CD14-positive monocyte (primary cell): ENCODE measurements around the gene PRDX4. TPM values are rescaled to one million over a fixed set of nuclear protein-coding genes. Genes with fewer than 3 reads are reported as not detected.

Source experiments
- DNase-seq, 3 donors: peaks; one replicate each; pipeline ENCODE4 v3.0.0-alpha.2; 2011 to 2022
- H2AFZ ChIP-seq: 2 replicates; pipeline ENCODE4 v1.6.0; 2012; ENCODE audit warnings: mild to moderate bottlenecking, low read depth, low read length, inconsistent platforms; ENCODE audit not compliant: insufficient read depth, poor library complexity, severe bottlenecking
- H3K27ac ChIP-seq, 2 donors: 1 replicate in 1 of 2; 2 replicates in 1 of 2; pipeline ENCODE4 v1.5.1; 2012 to 2013; ENCODE audit warnings: low read length in 2 of 2, control low read depth in 1 of 2, inconsistent platforms in 1 of 2, low read depth in 1 of 2, mild to moderate bottlenecking in 1 of 2
- H3K27me3 ChIP-seq, 2 donors: one replicate each; pipeline versions ENCODE4 v1.6.0 to v1.6.1; 2011 to 2013; ENCODE audit warnings: low read length in 2 of 2; ENCODE audit not compliant: control insufficient read depth in 2 of 2, insufficient read depth in 2 of 2
- H3K36me3 ChIP-seq, 2 donors: replicated peaks in 1 of 2; 1 replicate in 1 of 2; 2 replicates in 1 of 2; pipeline versions ENCODE4 v1.5.1 to v1.6.1; 2012 to 2013; ENCODE audit warnings: low read length in 2 of 2, control low read depth in 1 of 2, inconsistent platforms in 1 of 2, mild to moderate bottlenecking in 1 of 2; ENCODE audit not compliant: insufficient read depth in 2 of 2, control insufficient read depth in 1 of 2
- H3K4me1 ChIP-seq, 2 donors: 1 replicate in 1 of 2; 2 replicates in 1 of 2; pipeline versions ENCODE4 v1.5.1 to v1.6.1; 2012 to 2013; ENCODE audit warnings: low read length in 2 of 2, control low read depth in 1 of 2, inconsistent platforms in 1 of 2, mild to moderate bottlenecking in 1 of 2, moderate library complexity in 1 of 2; ENCODE audit not compliant: insufficient read depth in 2 of 2, control insufficient read depth in 1 of 2
- H3K4me2 ChIP-seq: replicated peaks from 2 replicates; pipeline ENCODE3; 2012; ENCODE audit warnings: low read length, moderate library complexity, mild to moderate bottlenecking; ENCODE audit not compliant: poor library complexity, severe bottlenecking; ENCODE audit errors: extremely low read depth
- H3K4me3 ChIP-seq, 3 experiments: fragments of 200-600 bp in 1 of 3; sonication (generic) in 1 of 3; replicated peaks in 1 of 3; 1 replicate in 2 of 3; 2 replicates in 1 of 3; pipeline ENCODE4 v1.5.1; 2011 to 2013; ENCODE audit warnings: low read length in 3 of 3, mild to moderate bottlenecking in 3 of 3, control low read depth in 2 of 3, low read depth in 2 of 3, inconsistent platforms in 1 of 3, moderate library complexity in 1 of 3
- H3K79me2 ChIP-seq: 2 replicates; pipeline ENCODE4 v1.6.0; 2012; ENCODE audit warnings: mild to moderate bottlenecking, control low read depth, inconsistent platforms, low read length, moderate library complexity; ENCODE audit not compliant: insufficient read depth
- H3K9ac ChIP-seq: 2 replicates; pipeline ENCODE4 v1.6.0; 2017; ENCODE audit warnings: low read length, mild to moderate bottlenecking; ENCODE audit not compliant: insufficient read depth, poor library complexity, severe bottlenecking
- H3K9me3 ChIP-seq, 2 donors: replicated peaks in 1 of 2; 1 replicate in 1 of 2; 2 replicates in 1 of 2; pipeline versions ENCODE4 v1.5.1 to v1.6.1; 2012 to 2013; ENCODE audit warnings: low read length in 2 of 2, control low read depth in 1 of 2; ENCODE audit not compliant: control insufficient read depth in 1 of 2, insufficient read depth in 1 of 2
- H4K20me1 ChIP-seq: 2 replicates; pipeline ENCODE4 v1.6.0; 2012; ENCODE audit warnings: mild to moderate bottlenecking, low read length, control low read depth, moderate library complexity; ENCODE audit not compliant: insufficient read depth
- H3K27ac Mint-ChIP-seq, 7 donors: one replicate each; pipeline ENCODE4 v1.8.0; 2020; ENCODE audit warnings: mild to moderate bottlenecking in 7 of 7, mixed read lengths in 7 of 7, moderate library complexity in 6 of 7, inconsistent platforms in 2 of 7
- H3K27me3 Mint-ChIP-seq, 3 donors: one replicate each; pipeline ENCODE4 v1.8.0; 2021 to 2022; ENCODE audit warnings: low read depth in 3 of 3, mild to moderate bottlenecking in 3 of 3, mixed read lengths in 3 of 3, moderate library complexity in 3 of 3, inconsistent platforms in 1 of 3
- H3K36me3 Mint-ChIP-seq, 2 donors: one replicate each; pipeline ENCODE4 v1.8.0; 2020; ENCODE audit warnings: mixed read lengths in 2 of 2, inconsistent platforms in 1 of 2, mild to moderate bottlenecking in 1 of 2
- H3K4me1 Mint-ChIP-seq: one replicate; pipeline ENCODE4 v1.8.0; 2020; ENCODE audit warnings: mild to moderate bottlenecking, mixed read lengths
- H3K4me3 Mint-ChIP-seq, 2 donors: one replicate each; pipeline ENCODE4 v1.8.0; 2020; ENCODE audit warnings: mild to moderate bottlenecking in 2 of 2, mixed read lengths in 2 of 2, moderate library complexity in 1 of 2
- H3K9me3 Mint-ChIP-seq, 7 donors: one replicate each; pipeline ENCODE4 v1.8.0; 2020 to 2022; ENCODE audit warnings: mixed read lengths in 7 of 7, mild to moderate bottlenecking in 6 of 7, moderate library complexity in 6 of 7, inconsistent platforms in 2 of 7
- CTCF ChIP-seq: fragments of 200-600 bp; IDR thresholded peaks from one replicate; pipeline ENCODE4 v1.8.0; 2022; ENCODE audit warnings: antibody characterized with exemption, mild to moderate bottlenecking
- WGBS: methylation state at CpG from one replicate; pipeline ENCODE4 v1.1.5; 2013; ENCODE audit warnings: missing lambda C conversion rate; ENCODE audit not compliant: insufficient coverage; 5-methylcytosine and 5-hydroxymethylcytosine counted together
- intact Hi-C, 2 donors: fragments of 100-400 bp; cut with micrococcal nuclease; formaldehyde crosslinking; loops; one replicate each; pipeline versions ENCODE4 v1.15.0 to v1.15.1; 2023
- polyA plus RNA-seq, 3 donors: library from polyadenylated mRNA; depleted of rRNA in 1 of 3; unstranded in 2 of 3; stranded (reverse) in 1 of 3; fragments of 300-500 nt in 2 of 3; fragments of >200 nt in 1 of 3; fragmentation: Illumina TruSeq in 2 of 3; gene quantifications; 1 replicate in 2 of 3; 2 replicates in 1 of 3; pipeline ENCODE4 v1.2.3, GENCODE V29; 2012 to 2021

PRDX4 gene
- polyA plus RNA-seq, 3 donors: 12.8 to 76.2 (median 60.6) TPM

DNA sequence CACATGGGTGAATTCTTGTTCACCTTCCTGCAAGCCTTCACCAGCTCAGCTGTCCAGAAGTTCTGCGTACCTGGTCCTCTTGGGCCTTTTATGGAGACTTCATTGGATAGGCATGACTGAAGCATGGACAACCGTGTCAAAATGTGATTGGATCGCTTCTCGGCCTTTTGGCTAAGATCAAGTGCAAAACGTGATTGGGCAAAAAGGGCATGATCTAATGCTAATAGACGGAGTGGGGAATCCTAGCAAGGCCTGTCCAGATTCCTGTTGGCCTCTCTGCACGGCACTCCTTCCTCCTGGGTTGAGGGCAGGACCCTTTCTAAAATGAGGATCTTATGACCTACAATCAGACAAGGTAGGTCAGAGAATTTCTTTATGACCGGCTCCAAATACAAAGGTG, 24.9 kb downstream of the PRDX4 start:
- Histone ChIP-seq H2AFZ (no peak overlapping the region), H3K4me1 (no peaks in the 10 kb centered on the region), H3K9ac (no peak overlapping the region), H3K9me3 (no peaks in the 10 kb centered on the region), H3K27me3 (no peaks in the 10 kb centered on the region), H4K20me1 (no peaks in the 10 kb centered on the region), H3K79me2 (no peaks in the 10 kb centered on the region), H3K4me3 (no peak overlapping the region), H3K36me3 (no peaks in the 10 kb centered on the region), H3K27ac (no peak overlapping the region), H3K4me2 (no peak overlapping the region)
- TF ChIP-seq CTCF: no peak
- no peaks in the 10 kb centered on the region for H3K9me3 Mint-ChIP-seq
- no peak overlapping the region for H3K27ac Mint-ChIP-seq
- H3K4me3 Mint-ChIP-seq: no peak overlapping the region
- intact Hi-C loops: loop anchor here in 1 of 2 donors (10.0 kb wide), 1 partner anchor 213 kb away; the partner anchor contains the start of genes APOO and CXorf58
- WGBS: 100% methylated on average over 2 of the region's 8 CpGs
- DNase-seq: no peak
- H3K27me3 Mint-ChIP-seq: peaks cover 0 to 14% (median 0%) of the 10 kb centered on the region in 3 donors
- H3K4me1 Mint-ChIP-seq: no peaks in the 10 kb centered on the region
- no peaks in the 10 kb centered on the region for H3K36me3 Mint-ChIP-seq

GRCh38 chrX:23694606-23695005, 27.3 kb downstream of the PRDX4 start:
- Histone ChIP-seq H3K27ac (no peak overlapping the region), H4K20me1 (no peaks in the 10 kb centered on the region), H3K79me2 (no peaks in the 10 kb centered on the region), H3K4me3 (no peak overlapping the region), H3K9ac (no peak overlapping the region), H3K4me2 (no peak overlapping the region), H3K27me3 (no peaks in the 10 kb centered on the region), H3K9me3 (no peaks in the 10 kb centered on the region), H3K36me3 (no peaks in the 10 kb centered on the region), H3K4me1 (peaks cover 2 to 3% of the 10 kb centered on the region in 2 donors), H2AFZ (no peak overlapping the region)
- TF ChIP-seq CTCF: peak; percentile 54
- Mint-ChIP-seq H3K27me3 (peaks cover 0 to 12% (median 0%) of the 10 kb centered on the region in 3 donors), H3K4me3 (no peak overlapping the region), H3K9me3 (no peaks in the 10 kb centered on the region), H3K36me3 (no peaks in the 10 kb centered on the region), H3K27ac (no peak overlapping the region), H3K4me1 (peaks cover 4% of the 10 kb centered on the region)
- DNase-seq: peak; percentile 28 to 48 (median 35)
- no CpG with 5 or more reads among the region's 8 CpGs for WGBS
- intact Hi-C loops: loop anchor here (2.0 to 10.0 kb wide), 2 partner anchors 208 to 210 kb away; partner anchors contain the start of genes APOO (in 1 of the 2) and CXorf58 (in 1 of the 2)
